Heart left ventricle (tissue), 16 donors: ENCODE data around the gene UBA5. TPM values are rescaled to one million over a fixed set of nuclear protein-coding genes. Genes with fewer than 3 reads are reported as not detected.

ENCODE experiments used
- ATAC-seq, 4 donors: fragments of 200-7000 bp; cut with Tn5 transposase; one replicate each; pipeline ENCODE4 v1.9.1; 2020 to 2022; ENCODE audit warnings: moderate library complexity in 4 of 4, mild to moderate bottlenecking in 3 of 4, moderate number of reproducible peaks in 1 of 4
- DNase-seq, 5 donors: peaks; one replicate each; pipeline ENCODE4 v3.0.0-alpha.2; 2020
- H3K27ac ChIP-seq, 12 donors: fragments of 200-600 bp; sonication (generic) in 4 of 12; one replicate each; pipeline versions ENCODE4 v1.5.0 to v1.8.0; 2016 to 2022; ENCODE audit warnings: mild to moderate bottlenecking in 2 of 12
- H3K27me3 ChIP-seq, 9 donors: fragments of 200-600 bp; sonication (generic) in 2 of 9; one replicate each; pipeline versions ENCODE4 v1.5.1 to v1.8.0; 2016 to 2022; ENCODE audit warnings: mild to moderate bottlenecking in 3 of 9
- H3K36me3 ChIP-seq, 9 donors: fragments of 200-600 bp; sonication (generic) in 2 of 9; one replicate each; pipeline versions ENCODE4 v1.5.0 to v1.8.0; 2018 to 2022; ENCODE audit warnings: mild to moderate bottlenecking in 2 of 9
- H3K4me1 ChIP-seq, 12 donors: fragments of 200-600 bp; sonication (generic) in 4 of 12; one replicate each; pipeline versions ENCODE4 v1.5.0 to v1.8.0; 2016 to 2022; ENCODE audit warnings: mild to moderate bottlenecking in 3 of 12
- H3K4me3 ChIP-seq, 12 donors: fragments of 200-600 bp; sonication (generic) in 4 of 12; one replicate each; pipeline versions ENCODE4 v1.5.0 to v1.8.0; 2017 to 2022; ENCODE audit warnings: mild to moderate bottlenecking in 9 of 12, moderate library complexity in 4 of 12
- H3K9me3 ChIP-seq, 12 donors: fragments of 200-600 bp; sonication (generic) in 4 of 12; one replicate each; pipeline versions ENCODE4 v1.5.0 to v1.8.0; 2016 to 2022; ENCODE audit warnings: mild to moderate bottlenecking in 1 of 12
- CTCF ChIP-seq, 12 donors: fragments of 200-600 bp; sonication (generic) in 4 of 12; IDR thresholded peaks; one replicate each; pipeline versions ENCODE4 v1.5.0 to v1.8.0; 2018 to 2022; ENCODE audit warnings: antibody characterized with exemption in 12 of 12, mild to moderate bottlenecking in 5 of 12
- POLR2A ChIP-seq, 2 donors: fragments of 450-650 bp; IDR thresholded peaks; one replicate each; pipeline ENCODE4 v1.6.1; 2017; ENCODE audit warnings: antibody characterized with exemption in 2 of 2, mild to moderate bottlenecking in 2 of 2, moderate library complexity in 2 of 2
- WGBS, 4 donors: extraction: QIAGEN DNeasy Blood & Tissue Kit in 2 of 4; methylation state at CpG; one replicate each; pipeline versions ENCODE4 v1.1.5 to v1.1.7; 2013 to 2018; 5-methylcytosine and 5-hydroxymethylcytosine counted together
- intact Hi-C, 10 donors: fragments of 100-400 bp; cut with DNase I; formaldehyde crosslinking; loops; one replicate each; pipeline versions ENCODE4 v1.11.1 to v1.14.2; 2022
- polyA plus RNA-seq, 2 donors: library from polyadenylated mRNA; stranded (reverse); fragments of 200-250 nt; gene quantifications; one replicate each; pipeline ENCODE4 v1.2.3, GENCODE V29; 2013
- total RNA-seq, 9 donors: library from RNA; depleted of rRNA in 2 of 9; stranded (reverse); fragments of >200 nt in 2 of 9; fragmentation: NEBNext Ultra II Directional in 3 of 9; extraction: Animal tissue kit (Norgen Biotek cat#: 25700) in 3 of 9; gene quantifications; one replicate each; pipeline versions ENCODE4 v1.1.0 to v1.2.4, GENCODE V29; 2016 to 2023
- donor health status: ischemic (EF 13 %, LVEDD 7.1; RV severe dilation, severe dysfunction).
- donor health status: healthy with polysubstance abuse.
- donor health status: DM: no; HTN: yes; CAD: no.
- donor health status: DM: no; HTN: no; CAD: no.
- donor health status: ischemic (EF 25% LVEDD 6.9; RV normal size, moderate dysfunction).
- donor health status: ischemic (EF 25% LVEDD 5.7; RV mildly dilated, moderate dysfunction).
- donor health status: healthy.
- donor health status: DM: yes; HTN: yes; CAD: no.
- donor health status: ischemic (EF 35%, LVEDD 5.7; RV mildly dilated, moderate dysfunction).
- donor health status: nonischemic (EF 11% LVEDD 7.7; RV severe dilation, severe dysfunction).
- donor health status: DM: yes; HTN: yes; CAD: no.
- donor health status: PGD.
- donor health status: ischemic (EF 29% LVEDD 5.4; RV normal size, mild dysfunction).
- donor health status: nonischemic (EF 23%, LVEDD 6.1; RV moderate dilation, normal function).

Gene UBA5
- total and polyA plus RNA-seq, 11 donors = 25.3 to 59.1 (median 32.0) TPM

GRCh38 chr3:132703733-132704132 is 43.6 kb downstream of the UBA5 start:
- Histone ChIP-seq H3K4me1 (no peaks in the 10 kb centered on the region), H3K27ac (no peak overlapping the region), H3K36me3 (peaks cover 0 to 100% (median 99%) of the 10 kb centered on the region in 9 donors), H3K4me3 (no peak overlapping the region), H3K9me3 (no peaks in the 10 kb centered on the region), H3K27me3 (no peaks in the 10 kb centered on the region)
- intact Hi-C loops = loop anchor here in 1 of 10 donors (10.0 kb wide), 1 partner anchor 189 kb away; no protein-coding TSS in a partner anchor
- WGBS, 4 donors = 55 to 65% (median 63%) methylated on average over 2 of the region's 2 CpGs
- DNase-seq = no peak
- TF ChIP-seq POLR2A (IDR thresholded peaks at IDR 0.05) (no peak), CTCF (IDR thresholded peaks at IDR 0.05) (no peak)
- ATAC-seq = no peak

- Histone ChIP-seq H3K27ac (no peak overlapping the region), H3K27me3 (no peaks in the 10 kb centered on the region), H3K9me3 (no peaks in the 10 kb centered on the region), H3K36me3 (peaks cover 3 to 100% (median 97%) of the 10 kb centered on the region in 9 donors), H3K4me1 (peaks cover 0 to 6% (median 0%) of the 10 kb centered on the region in 12 donors), H3K4me3 (no peak overlapping the region)
- no peak for ATAC-seq
- 75 to 81% (median 79%) methylated on average over 5 of the region's 5 CpGs for WGBS, 4 donors
- TF ChIP-seq POLR2A (IDR thresholded peaks at IDR 0.05) (no peak), CTCF (IDR thresholded peaks at IDR 0.05) (no peak)
- intact Hi-C loops = loop anchor here in 1 of 10 donors (10.0 kb wide), 2 partner anchors 45 to 195 kb away; partner anchors contain the start of gene UBA5
- DNase-seq = no peak
These were observed 49.6 kb downstream of the UBA5 start for GRCh38 chr3:132709761-132710160.

GRCh38 chr3:132710311-132710710 is 50.2 kb downstream of the UBA5 start:
- Histone ChIP-seq H3K27me3 (no peaks in the 10 kb centered on the region), H3K4me1 (peaks cover 0 to 6% (median 0%) of the 10 kb centered on the region in 12 donors), H3K36me3 (peaks cover 3 to 100% (median 97%) of the 10 kb centered on the region in 9 donors), H3K4me3 (no peak overlapping the region), H3K9me3 (no peaks in the 10 kb centered on the region), H3K27ac (no peak overlapping the region)
- ATAC-seq = no peak
- intact Hi-C loops = loop anchor here in 1 of 10 donors (10.0 kb wide), 1 partner anchor 46 kb away; the partner anchor contains the start of gene UBA5
- TF ChIP-seq CTCF (IDR thresholded peaks at IDR 0.05) (no peak), POLR2A (IDR thresholded peaks at IDR 0.05) (no peak)
- WGBS, 4 donors = 87 to 93% (median 92%) methylated on average over 6 of the region's 6 CpGs
- no peak for DNase-seq

- Histone ChIP-seq H3K4me1 (peaks cover 0 to 12% (median 4%) of the 10 kb centered on the region in 12 donors), H3K36me3 (peaks cover 3 to 100% (median 90%) of the 10 kb centered on the region in 9 donors), H3K27ac (no peak overlapping the region), H3K9me3 (no peaks in the 10 kb centered on the region), H3K4me3 (no peak overlapping the region), H3K27me3 (no peaks in the 10 kb centered on the region)
- DNase-seq = no peak
- WGBS, 4 donors = 73 to 79% (median 75%) methylated on average over 5 of the region's 5 CpGs
- intact Hi-C loops = loop anchor here in 1 of 10 donors (10.0 kb wide), 1 partner anchor 49 kb away; the partner anchor contains the start of gene UBA5
- TF ChIP-seq POLR2A (IDR thresholded peaks at IDR 0.05) = no peak
- TF ChIP-seq CTCF (IDR thresholded peaks at IDR 0.05) = no peak
- ATAC-seq = peak in 1 of 4 donors; percentile 22
These were observed 54.0 kb downstream of the UBA5 start for GRCh38 chr3:132713977-132714727.
